K562 (cell line): ENCODE data around the gene PACSIN2. TPM values are rescaled to one million over a fixed set of nuclear protein-coding genes. Genes with fewer than 3 reads are reported as not detected.

Experiments used
- ATAC-seq: fragments of 200-7000 bp; cut with Tn5 transposase; 3 replicates; pipeline ENCODE4 v1.9.1; 2020; ENCODE audit warnings: moderate library complexity
- BruUV-seq: library from RNA; stranded (reverse); fragments of 400-500 nt; replicated peaks from 2 replicates; lab custom pipeline; 2021; lab: Mats Ljungman, UMichigan
- CTCF ChIA-PET: fragments of 300-600 bp; formaldehyde crosslinking; extraction: SDS; loops from one replicate; lab custom pipeline; 2021; ENCODE audit warnings: low intra/inter-chr PET ratio; lab: Yijun Ruan, JAX
- POLR2A ChIA-PET: fragments of 300-600, 350-650 bp; sonication (Branson Sonifier 250); formaldehyde crosslinking; extraction: SDS; loops from one replicate; lab custom pipeline; 2021; ENCODE audit warnings: antibody characterized with exemption, inconsistent platforms; lab: Yijun Ruan, JAX
- DNase-seq, 4 experiments: peaks; one replicate each; pipeline versions ENCODE4 v3.0.0 to v3.0.0-alpha.2; 2011 to 2018; ENCODE audit warnings: low spot score in 3 of 4, mixed read lengths in 3 of 4; ENCODE audit errors: extremely low read depth in 1 of 4
- FAIRE-seq: peaks from 2 replicates; lab custom pipeline; 2011; peaks lifted over from hg19 to GRCh38; lab: Jason Lieb, UNC
- H2AFZ ChIP-seq: 2 replicates; pipeline ENCODE4 v1.6.0; 2011; ENCODE audit warnings: low read depth, low read length, control low read depth, inconsistent platforms
- H3K27ac ChIP-seq: fragments of 200-600 bp; 3 replicates; pipeline ENCODE4 v1.8.0; 2011; ENCODE audit warnings: low read depth, mild to moderate bottlenecking, control low read depth, inconsistent platforms, low read length, moderate library complexity, mixed read lengths; ENCODE audit errors: extremely low read depth
- H3K27me3 ChIP-seq, 2 experiments: fragments of 300-600 bp in 1 of 2; 2 replicates in 1 of 2; 3 replicates in 1 of 2; pipeline versions ENCODE4 v1.6.0 to v1.8.0; 2011; ENCODE audit warnings: inconsistent platforms in 2 of 2, low read length in 2 of 2, mild to moderate bottlenecking in 1 of 2, mixed read lengths in 1 of 2, moderate library complexity in 1 of 2; ENCODE audit not compliant: control insufficient read depth in 2 of 2, insufficient read depth in 2 of 2
- H3K36me3 ChIP-seq: fragments of 300-600 bp; 3 replicates; pipeline ENCODE4 v1.8.0; 2011; ENCODE audit warnings: mild to moderate bottlenecking, low read length, inconsistent platforms; ENCODE audit not compliant: control insufficient read depth, insufficient read depth
- H3K4me1 ChIP-seq, 2 experiments: fragments of 200-600 bp in 1 of 2; replicated peaks in 1 of 2; 2 replicates in 1 of 2; 3 replicates in 1 of 2; pipeline versions ENCODE4 v1.5.1 to v1.8.0; 2011; ENCODE audit warnings: inconsistent platforms in 2 of 2, low read length in 2 of 2, mild to moderate bottlenecking in 1 of 2, mixed read lengths in 1 of 2, moderate library complexity in 1 of 2; ENCODE audit not compliant: control insufficient read depth in 2 of 2, insufficient read depth in 2 of 2
- H3K4me2 ChIP-seq: 2 replicates; pipeline ENCODE4 v1.6.1; 2011; ENCODE audit warnings: low read length, control low read depth, inconsistent platforms, mixed read lengths; ENCODE audit not compliant: insufficient read depth
- H3K4me3 ChIP-seq: fragments of 200-600 bp; sonication (generic), shearing (Covaris generic); 2 replicates; pipeline ENCODE4 v1.5.1; 2016; ENCODE audit warnings: control low read depth, inconsistent platforms
- H3K79me2 ChIP-seq: fragments of 200-600 bp; 3 replicates; pipeline ENCODE4 v1.8.0; 2011; ENCODE audit warnings: low read length, inconsistent platforms; ENCODE audit not compliant: control insufficient read depth, insufficient read depth
- H3K9ac ChIP-seq, 2 experiments: 2 replicates each; pipeline versions ENCODE4 v1.6.0 to v1.6.1; 2011; ENCODE audit warnings: low read depth in 2 of 2, low read length in 2 of 2, control low read depth in 1 of 2, inconsistent platforms in 1 of 2, mild to moderate bottlenecking in 1 of 2, mixed read lengths in 1 of 2; ENCODE audit not compliant: insufficient read depth in 1 of 2
- H3K9me1 ChIP-seq: one replicate; pipeline ENCODE4 v1.6.0; 2011; ENCODE audit warnings: inconsistent platforms, mild to moderate bottlenecking, low read length, moderate library complexity; ENCODE audit not compliant: control insufficient read depth, insufficient read depth
- H3K9me3 ChIP-seq: replicated peaks from 2 replicates; pipeline ENCODE4 v1.5.1; 2011; ENCODE audit warnings: low read depth, low read length, inconsistent platforms; ENCODE audit not compliant: control insufficient read depth, insufficient read depth
- H4K20me1 ChIP-seq: replicated peaks from 2 replicates; pipeline ENCODE4 v1.6.1; 2011; ENCODE audit warnings: low read length, inconsistent platforms, mixed read lengths; ENCODE audit not compliant: control insufficient read depth, insufficient read depth
- BCLAF1 ChIP-seq, 2 experiments: fragments of 450-650 bp in 1 of 2; IDR thresholded peaks; 2 replicates each; pipeline ENCODE4 v1.6.1; 2011 to 2017; ENCODE audit warnings: low read depth in 2 of 2, antibody characterized with exemption in 1 of 2, borderline replicate concordance in 1 of 2, low read length in 1 of 2, mild to moderate bottlenecking in 1 of 2, mixed read lengths in 1 of 2; ENCODE audit not compliant: control insufficient read depth in 1 of 2
- KHSRP ChIP-seq: fragments of 450-650 bp; IDR thresholded peaks from 2 replicates; pipeline ENCODE4 v1.6.1; 2017
- NFATC3 ChIP-seq: fragments of 450-650 bp; IDR thresholded peaks from 2 replicates; pipeline ENCODE4 v1.6.1; 2017; ENCODE audit warnings: mild to moderate bottlenecking
- NRF1 ChIP-seq, 2 experiments: fragments of 450-650 bp; IDR thresholded peaks in 1 of 2; conservative IDR thresholded peaks in 1 of 2; 2 replicates each; pipeline ENCODE4 v1.6.1; 2014; ENCODE audit warnings: mild to moderate bottlenecking in 2 of 2
- RAD51 ChIP-seq: fragments of 450-650 bp; IDR thresholded peaks from 2 replicates; pipeline ENCODE4 v1.7.1; 2016; ENCODE audit warnings: low read depth, mild to moderate bottlenecking, borderline replicate concordance
- RFX1 ChIP-seq: fragments of 450-650 bp; IDR thresholded peaks from 2 replicates; pipeline ENCODE4 v1.6.1; 2016; ENCODE audit warnings: mild to moderate bottlenecking, moderate library complexity
- SPI1 ChIP-seq: IDR thresholded peaks from 2 replicates; pipeline ENCODE4 v1.6.1; 2011; ENCODE audit warnings: low read depth, low read length, control low read depth, borderline replicate concordance
- SREBF1 ChIP-seq: fragments of 150-350 bp; IDR thresholded peaks from 2 replicates; pipeline ENCODE4 v1.6.1; 2014; ENCODE audit warnings: antibody characterized with exemption, low read depth, low read length, borderline replicate concordance
- THRA ChIP-seq: fragments of 450-650 bp; IDR thresholded peaks from 2 replicates; pipeline ENCODE4 v1.6.1; 2017; ENCODE audit warnings: mild to moderate bottlenecking, moderate library complexity
- UBTF ChIP-seq, 2 experiments: IDR thresholded peaks; 2 replicates each; pipeline ENCODE4 v1.6.1; 2012; ENCODE audit warnings: improper control_type of control experiment in 2 of 2, low read depth in 2 of 2, low read length in 2 of 2, borderline replicate concordance in 1 of 2
- ZBTB12 ChIP-seq: fragments of 250-450 bp; sonication (Bioruptor Pico); IDR thresholded peaks from 2 replicates; pipeline ENCODE4 v1.4.0; 2020
- ZBTB26 ChIP-seq: fragments of 450-650 bp; formaldehyde crosslinking; IDR thresholded peaks from 2 replicates; pipeline ENCODE4 v1.4.0; 2022; ENCODE audit warnings: missing genetic modification characterization
- ZC3H8 ChIP-seq: fragments of 450-650 bp; IDR thresholded peaks from 2 replicates; pipeline ENCODE4 v1.6.1; 2017
- ZNF766 ChIP-seq: fragments of 200-800 bp; sonication (Bioruptor generic); conservative IDR thresholded peaks from 2 replicates; pipeline ENCODE4 v1.6.1; 2016; ENCODE audit warnings: missing genetic modification characterization, missing compliant biosample characterization
- WGBS: fragments of 100-300 bp; shearing (Covaris generic); methylation state at CpG from one replicate; pipeline ENCODE4 v1.1.6; 2016; ENCODE audit warnings: low coverage, mixed read lengths; ENCODE audit not compliant: insufficient coverage; ENCODE audit errors: missing lambda C conversion rate; 5-methylcytosine and 5-hydroxymethylcytosine counted together
- in situ Hi-C: fragments of 300-500 bp; cut with MboI; formaldehyde crosslinking; loops from 4 replicates; pipeline ENCODE4 v1.15.0; 2018; ENCODE audit warnings: inconsistent platforms, mixed read lengths
- intact Hi-C: fragments of 100-400 bp; cut with micrococcal nuclease; formaldehyde crosslinking; loops from 2 replicates; pipeline ENCODE4 v1.14.2; 2022
- polyA plus RNA-seq, 8 experiments: library from polyadenylated mRNA; depleted of rRNA in 4 of 8; stranded (reverse) in 5 of 8; unstranded in 3 of 8; fragments of >200 nt; fragmentation: Nextera tagmentation in 2 of 8; fragmentation: Illumina TruSeq in 1 of 8; extraction: Ambion mirVana in 2 of 8; extraction: Trizol in 1 of 8; gene quantifications; 2 replicates each; pipeline versions ENCODE4 v1.2.1 to v1.2.3, GENCODE V29; 2011 to 2014; ENCODE audit warnings: inconsistent platforms in 1 of 8, missing spikeins in 1 of 8
- total RNA-seq, 7 experiments: library from RNA; depleted of rRNA in 6 of 7; stranded (reverse); fragments of >200 nt in 6 of 7; fragmentation: Illumina TruSeq in 2 of 7; extraction: Trizol in 2 of 7; gene quantifications; 2 replicates each; pipeline versions ENCODE4 v1.2.1 to v1.2.3, GENCODE V29; 2011 to 2021; ENCODE audit warnings: low replicate concordance in 1 of 7

The PACSIN2 gene
- total and polyA plus RNA-seq, 9 of the 15 experiments (the other 6 are each of a cell fraction or from before 2014, with no cell fraction given), result 0.45 to 45.1 (median 23.9) TPM

GRCh38 chr22:42944409-42944808 lies 70.5 kb downstream of the PACSIN2 start:
- Histone ChIP-seq H3K27me3 (no peaks in the 10 kb centered on the region), H3K9me1 (peaks cover 3% of the 10 kb centered on the region), H3K27ac (no peak overlapping the region), H3K36me3 (0 out of 3 replicates have a peak, but pooled peaks cover 3% of the 10 kb centered on the region), H3K9ac (no peak overlapping the region), H3K79me2 (peaks cover 33% of the 10 kb centered on the region), H3K9me3 (no peaks in the 10 kb centered on the region), H3K4me1 (peaks cover 26 to 33% of the 10 kb centered on the region in 2 experiments; a peak in 4 of 5 replicates), H3K4me2 (no peak overlapping the region), H3K4me3 (no peak overlapping the region), H4K20me1 (peaks cover 45% of the 10 kb centered on the region), H2AFZ (no peak overlapping the region)
- intact Hi-C loops (no loop called here), in situ Hi-C loops (no loop called here)
- ChIA-PET CTCF (no interaction called here), POLR2A (interaction anchor here (0.6 to 1.0 kb wide), 2 partner anchors 13 to 15 kb away, joined by 3 to 5 read pairs; no protein-coding TSS in a partner anchor)
- DNase-seq (no peak), FAIRE-seq (no peak), ATAC-seq (no peak)
- no TSS peak for BruUV-seq
- 76% methylated on average over 5 of the region's 5 CpGs for WGBS
- TF ChIP-seq NRF1 (conservative IDR thresholded peaks at IDR 0.05 in 1 of 2, IDR thresholded peaks at IDR 0.05 in 1 of 2) (no peak), ZBTB26 (CRISPR knock-in tag) (no peak), SREBF1 (no peak), UBTF (IDR thresholded peaks at IDR 0.05; ENCODE audit: borderline replicate concordance in 1 of 2, low read depth in 2 of 2, low read length in 2 of 2) (no peak), ZBTB12 (CRISPR knock-in tag) (no peak), BCLAF1 (IDR thresholded peaks at IDR 0.05; ENCODE audit: borderline replicate concordance in 1 of 2, control insufficient read depth in 1 of 2, low read depth in 2 of 2, low read length in 1 of 2) (no peak), THRA (no peak), ZC3H8 (no peak), ZNF766 (CRISPR knock-in tag) (no peak), RFX1 (no peak), KHSRP (no peak), NFATC3 (no peak), SPI1 (no peak), RAD51 (no peak)
